ENCODE measurements around the gene GLI2. TPM values are rescaled to one million over a fixed set of nuclear protein-coding genes. Genes with fewer than 3 reads are reported as not detected.

GLI2 gene
- 37.3 and 41.4 TPM in 2 replicates for total RNA-seq (2014; rRNA removed; shearing (Covaris generic))

- Histone ChIP-seq H3K27me3 (ENCODE audit: control insufficient read depth, insufficient read depth, low read length) (no peaks in the 10 kb centered on the region), H3K4me3 (ENCODE audit: insufficient read depth, low read depth, low read length) (peak within 1 kb of the TSS; percentile 88), H3K36me3 (replicated peaks; ENCODE audit: control insufficient read depth, insufficient read depth, low read length) (no peaks in the 10 kb centered on the region)
- peak; percentile 88 for DNase-seq
Measured at GRCh38 chr2:120735746-120736170, at the start of gene GLI2. Gene GLI2, plus strand, starts transcription at chr2:120735868. Its CDS starts 61,453 bp downstream, at chr2:120797321.

GRCh38 chr2:120685974-120686297 is 49.7 kb upstream of the GLI2 start:
- H3K27me3 ChIP-seq (ENCODE audit: control insufficient read depth, insufficient read depth, low read length): no peaks in the 10 kb centered on the region; the same call in 1 of the 2 replicates
- no peak for DNase-seq
- H3K36me3 ChIP-seq (replicated peaks; ENCODE audit: control insufficient read depth, insufficient read depth, low read length): no peaks in the 10 kb centered on the region
- H3K4me3 ChIP-seq (ENCODE audit: insufficient read depth, low read depth, low read length): no peak overlapping the region

GRCh38 chr2:120686511-120687168 is 49.0 kb upstream of the GLI2 start:
- H3K36me3 ChIP-seq (replicated peaks; ENCODE audit: control insufficient read depth, insufficient read depth, low read length): no peaks in the 10 kb centered on the region
- peak; percentile 77 for DNase-seq
- no peak overlapping the region for H3K4me3 ChIP-seq (ENCODE audit: insufficient read depth, low read depth, low read length)
- no peaks in the 10 kb centered on the region; the same call in 1 of the 2 replicates for H3K27me3 ChIP-seq (ENCODE audit: control insufficient read depth, insufficient read depth, low read length)

GRCh38 chr2:120687210-120687609 is 48.5 kb upstream of the GLI2 start:
- Histone ChIP-seq H3K36me3 (replicated peaks; ENCODE audit: control insufficient read depth, insufficient read depth, low read length) (no peaks in the 10 kb centered on the region), H3K4me3 (ENCODE audit: insufficient read depth, low read depth, low read length) (no peak overlapping the region), H3K27me3 (ENCODE audit: control insufficient read depth, insufficient read depth, low read length) (no peaks in the 10 kb centered on the region; the same call in 1 of the 2 replicates)
- DNase-seq: no peak

- H3K36me3 ChIP-seq (replicated peaks; ENCODE audit: control insufficient read depth, insufficient read depth, low read length): no peaks in the 10 kb centered on the region
Measured at GRCh38 chr2:120690521-120690920, 45.1 kb upstream of the GLI2 start.

GRCh38 chr2:120691410-120691809 is 44.3 kb upstream of the GLI2 start:
- H3K27me3 ChIP-seq (ENCODE audit: control insufficient read depth, insufficient read depth, low read length): peaks cover 5% of the 10 kb centered on the region; the same call in 1 of the 2 replicates
- no peak for DNase-seq
- H3K36me3 ChIP-seq (replicated peaks; ENCODE audit: control insufficient read depth, insufficient read depth, low read length): no peaks in the 10 kb centered on the region
- no peak overlapping the region for H3K4me3 ChIP-seq (ENCODE audit: insufficient read depth, low read depth, low read length)

More at GRCh38 chr2:120690521-120690920, 45.1 kb upstream of the GLI2 start:
- no peak overlapping the region for H3K4me3 ChIP-seq (ENCODE audit: insufficient read depth, low read depth, low read length)
- no peak for DNase-seq
- H3K27me3 ChIP-seq (ENCODE audit: control insufficient read depth, insufficient read depth, low read length): peaks cover 2% of the 10 kb centered on the region; the same call in 1 of the 2 replicates

- no peak for DNase-seq
- no peak overlapping the region for H3K4me3 ChIP-seq (ENCODE audit: insufficient read depth, low read depth, low read length)
- H3K27me3 ChIP-seq (ENCODE audit: control insufficient read depth, insufficient read depth, low read length): peaks cover 5% of the 10 kb centered on the region; the same call in 1 of the 2 replicates
- H3K36me3 ChIP-seq (replicated peaks; ENCODE audit: control insufficient read depth, insufficient read depth, low read length): no peaks in the 10 kb centered on the region
Measured at GRCh38 chr2:120692691-120693090, 43.0 kb upstream of the GLI2 start.

GRCh38 chr2:120693121-120693520 is 42.5 kb upstream of the GLI2 start:
- peaks cover 5% of the 10 kb centered on the region; the same call in 1 of the 2 replicates for H3K27me3 ChIP-seq (ENCODE audit: control insufficient read depth, insufficient read depth, low read length)
- no peak for DNase-seq
- H3K36me3 ChIP-seq (replicated peaks; ENCODE audit: control insufficient read depth, insufficient read depth, low read length): no peaks in the 10 kb centered on the region
- no peak overlapping the region for H3K4me3 ChIP-seq (ENCODE audit: insufficient read depth, low read depth, low read length)

- H3K36me3 ChIP-seq (replicated peaks; ENCODE audit: control insufficient read depth, insufficient read depth, low read length): no peaks in the 10 kb centered on the region
- peaks cover 5% of the 10 kb centered on the region; the same call in 1 of the 2 replicates for H3K27me3 ChIP-seq (ENCODE audit: control insufficient read depth, insufficient read depth, low read length)
- no peak for DNase-seq
- H3K4me3 ChIP-seq (ENCODE audit: insufficient read depth, low read depth, low read length): no peak overlapping the region
Measured at GRCh38 chr2:120694034-120694433, 41.6 kb upstream of the GLI2 start.

GRCh38 chr2:120697471-120697870 is 38.2 kb upstream of the GLI2 start:
- Histone ChIP-seq H3K4me3 (ENCODE audit: insufficient read depth, low read depth, low read length) (no peak overlapping the region), H3K36me3 (replicated peaks; ENCODE audit: control insufficient read depth, insufficient read depth, low read length) (no peaks in the 10 kb centered on the region)

GRCh38 chr2:120699292-120699691 is 36.4 kb upstream of the GLI2 start:
- Histone ChIP-seq H3K36me3 (replicated peaks; ENCODE audit: control insufficient read depth, insufficient read depth, low read length) (no peaks in the 10 kb centered on the region), H3K4me3 (ENCODE audit: insufficient read depth, low read depth, low read length) (no peak overlapping the region), H3K27me3 (ENCODE audit: control insufficient read depth, insufficient read depth, low read length) (peaks cover 5% of the 10 kb centered on the region; the same call in 1 of the 2 replicates)
- DNase-seq: no peak

More at GRCh38 chr2:120697471-120697870, 38.2 kb upstream of the GLI2 start:
- H3K27me3 ChIP-seq (ENCODE audit: control insufficient read depth, insufficient read depth, low read length): peaks cover 5% of the 10 kb centered on the region; the same call in 1 of the 2 replicates
- DNase-seq: no peak

GRCh38 chr2:120700659-120701058 is 35.0 kb upstream of the GLI2 start:
- Histone ChIP-seq H3K36me3 (replicated peaks; ENCODE audit: control insufficient read depth, insufficient read depth, low read length) (no peaks in the 10 kb centered on the region), H3K4me3 (ENCODE audit: insufficient read depth, low read depth, low read length) (no peak overlapping the region)
- no peak for DNase-seq

GRCh38 chr2:120701096-120701495 is 34.6 kb upstream of the GLI2 start:
- Histone ChIP-seq H3K27me3 (ENCODE audit: control insufficient read depth, insufficient read depth, low read length) (peaks cover 1% of the 10 kb centered on the region; the same call in 1 of the 2 replicates), H3K4me3 (ENCODE audit: insufficient read depth, low read depth, low read length) (no peak overlapping the region)
- no peak for DNase-seq

More at GRCh38 chr2:120700659-120701058, 35.0 kb upstream of the GLI2 start:
- H3K27me3 ChIP-seq (ENCODE audit: control insufficient read depth, insufficient read depth, low read length): peaks cover 3% of the 10 kb centered on the region; the same call in 1 of the 2 replicates

GRCh38 chr2:120701499-120701898 is 34.2 kb upstream of the GLI2 start:
- no peak for DNase-seq
- Histone ChIP-seq H3K4me3 (ENCODE audit: insufficient read depth, low read depth, low read length) (no peak overlapping the region), H3K36me3 (replicated peaks; ENCODE audit: control insufficient read depth, insufficient read depth, low read length) (no peaks in the 10 kb centered on the region), H3K27me3 (ENCODE audit: control insufficient read depth, insufficient read depth, low read length) (no peaks in the 10 kb centered on the region)

More at GRCh38 chr2:120701096-120701495, 34.6 kb upstream of the GLI2 start:
- no peaks in the 10 kb centered on the region for H3K36me3 ChIP-seq (replicated peaks; ENCODE audit: control insufficient read depth, insufficient read depth, low read length)

- no peaks in the 10 kb centered on the region for H3K36me3 ChIP-seq (replicated peaks; ENCODE audit: control insufficient read depth, insufficient read depth, low read length)
- no peaks in the 10 kb centered on the region for H3K27me3 ChIP-seq (ENCODE audit: control insufficient read depth, insufficient read depth, low read length)
- DNase-seq: no peak
- H3K4me3 ChIP-seq (ENCODE audit: insufficient read depth, low read depth, low read length): no peak overlapping the region
Measured at GRCh38 chr2:120702061-120702460, 33.6 kb upstream of the GLI2 start.
